COLO668 (cell line): ENCODE data around the gene CLDN20.
"Not testable (repeated sequence)": the region's sequence is repeated elsewhere in the genome, so short reads cannot be mapped to it uniquely, and the experiment has no call there.

Source experiments
- DNase-seq: peaks from one replicate; lab custom pipeline; 2025; ENCODE audit not compliant: unreplicated experiment; lab: John Stamatoyannopoulos, UW

The CLDN20 gene

DNA sequence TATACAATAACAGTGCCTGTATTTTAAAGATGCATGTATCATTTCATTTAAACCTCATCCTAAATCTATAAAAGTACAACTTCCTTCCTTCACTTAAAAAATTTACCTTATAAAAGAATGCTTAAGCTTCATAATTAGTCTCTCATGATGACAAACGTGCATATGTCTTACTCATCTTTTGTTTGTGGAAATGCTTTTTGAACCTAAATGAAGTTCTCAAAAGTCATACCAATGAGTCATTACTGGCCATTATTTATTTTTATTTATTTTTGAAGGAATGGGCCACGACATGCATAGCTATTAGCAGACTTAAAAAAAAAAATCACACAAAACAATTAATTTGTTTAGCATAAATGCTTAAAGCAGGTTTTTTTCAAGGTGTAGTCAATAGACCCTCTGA is 46.8 kb downstream of the CLDN20 start:
- DNase-seq = no peak

DNA sequence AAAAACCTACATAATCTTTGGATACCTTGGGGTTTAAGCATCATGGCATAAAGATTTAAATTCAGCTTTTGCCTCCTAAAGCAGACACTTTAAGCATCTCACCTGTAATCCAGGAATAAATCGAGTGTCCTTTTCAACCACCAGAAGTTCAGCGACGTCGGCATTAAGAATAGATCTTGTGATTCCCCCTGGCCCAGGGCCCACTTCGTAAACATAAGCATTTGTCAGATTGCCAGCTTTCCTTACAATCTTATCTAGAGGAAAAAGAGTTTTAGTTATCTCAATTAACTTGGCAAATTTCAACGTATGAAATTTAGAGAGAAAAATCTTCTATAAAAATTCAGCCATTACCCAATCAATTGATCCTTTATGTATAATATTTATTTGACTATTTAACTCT is 47.3 kb downstream of the CLDN20 start:
- no peak for DNase-seq

DNA sequence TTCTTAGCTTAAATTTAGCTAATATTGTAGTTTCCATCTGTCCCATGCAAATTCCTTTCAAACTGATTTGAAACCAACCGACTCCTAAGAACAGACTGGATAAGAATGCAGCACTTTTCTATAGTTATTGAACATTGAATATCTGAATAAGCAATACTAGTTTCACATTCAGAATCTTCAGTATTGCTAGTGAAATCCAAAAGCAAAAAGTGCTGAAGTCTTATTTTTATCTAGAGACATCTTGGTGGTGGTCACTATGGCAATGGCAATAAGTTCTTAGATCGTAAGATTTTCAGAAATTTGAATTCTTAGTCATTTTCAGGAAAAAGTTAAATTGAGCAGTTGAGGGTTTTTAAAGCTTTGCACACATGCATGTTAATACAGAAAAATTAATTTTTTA is 47.8 kb downstream of the CLDN20 start:
- DNase-seq = no peak

DNA sequence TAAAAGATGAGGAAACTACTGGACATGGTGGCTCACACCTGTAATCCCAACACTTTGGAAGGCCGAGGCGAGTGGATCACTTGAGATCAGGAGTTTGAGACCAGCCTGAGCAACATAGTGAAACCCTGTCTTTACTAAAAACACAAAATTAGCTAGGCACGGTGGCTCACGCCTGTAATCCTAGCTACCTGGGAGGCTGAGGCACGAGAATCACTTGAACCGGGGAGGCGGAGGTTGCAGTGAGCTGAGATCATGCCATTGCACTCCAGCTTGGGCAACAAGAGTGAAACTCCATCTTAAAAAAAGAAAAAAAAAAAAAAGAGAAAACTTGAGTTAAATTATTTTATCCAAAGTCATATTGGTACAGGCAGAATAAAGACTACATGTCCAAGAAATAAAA is 49.1 kb downstream of the CLDN20 start:
- not testable (repeated sequence) for DNase-seq

DNA sequence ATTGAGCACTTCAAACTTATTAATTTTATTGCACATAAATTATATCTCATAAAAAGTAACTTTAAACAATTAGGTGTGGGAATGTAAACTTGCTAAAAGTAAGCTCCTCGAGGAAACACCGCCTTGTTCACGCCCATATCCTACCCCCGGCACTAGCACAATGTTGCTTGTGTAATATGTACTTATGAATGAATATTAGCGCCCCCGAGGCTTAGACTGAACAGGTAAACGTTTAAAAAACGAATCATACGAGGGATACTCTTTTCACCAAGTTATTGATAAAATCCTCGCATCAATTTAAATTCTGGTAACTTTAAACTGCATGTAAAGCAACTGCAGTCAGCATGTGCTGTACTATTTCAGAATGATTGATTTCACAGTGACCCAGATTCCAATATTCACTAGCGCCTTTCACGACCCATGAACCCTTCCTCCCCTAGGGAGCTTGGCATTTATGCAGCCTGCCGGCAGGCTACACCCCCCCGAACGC is 49.8 kb downstream of the CLDN20 start:
- DNase-seq = no peak

DNA sequence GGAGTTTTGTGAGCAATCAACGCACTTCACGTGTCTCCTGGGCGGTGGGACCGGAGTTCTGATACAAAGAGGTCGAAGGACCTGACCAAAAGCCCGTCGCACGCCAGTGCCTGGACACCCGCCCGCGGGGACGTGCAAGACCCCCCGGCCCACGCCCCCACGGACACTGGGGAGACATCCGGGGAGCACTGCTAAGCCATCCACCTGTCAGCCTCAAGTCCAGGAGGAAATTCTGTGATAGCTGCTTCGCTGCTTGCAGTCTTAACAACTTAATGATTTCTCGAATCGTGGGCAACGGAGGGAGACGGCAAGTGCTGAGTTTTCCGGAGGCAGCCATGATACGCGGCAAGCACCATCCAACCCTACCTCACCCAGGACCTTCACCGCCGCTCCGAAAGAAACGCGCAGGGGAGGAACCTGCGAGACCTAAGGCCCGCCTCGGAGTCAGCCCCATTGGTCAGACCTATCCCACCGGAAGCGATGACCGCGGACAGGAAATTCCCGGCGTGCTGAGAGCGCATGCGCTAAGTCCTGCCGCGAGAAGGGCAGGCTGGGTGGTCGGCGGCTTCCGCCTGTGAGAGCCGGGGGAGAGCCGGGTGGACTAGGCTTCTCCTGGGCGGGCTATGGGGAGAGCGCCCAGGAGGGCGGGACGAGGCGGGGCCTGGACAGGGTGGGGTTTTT is 50.4 kb downstream of the CLDN20 start, which contains the start of gene TFB1M:
Gene TFB1M, minus strand, starts transcription at position 393 of the 681 bp plus-strand sequence. Its CDS starts 56 bp downstream, at position 337.
- peak; percentile 95 for DNase-seq

DNA sequence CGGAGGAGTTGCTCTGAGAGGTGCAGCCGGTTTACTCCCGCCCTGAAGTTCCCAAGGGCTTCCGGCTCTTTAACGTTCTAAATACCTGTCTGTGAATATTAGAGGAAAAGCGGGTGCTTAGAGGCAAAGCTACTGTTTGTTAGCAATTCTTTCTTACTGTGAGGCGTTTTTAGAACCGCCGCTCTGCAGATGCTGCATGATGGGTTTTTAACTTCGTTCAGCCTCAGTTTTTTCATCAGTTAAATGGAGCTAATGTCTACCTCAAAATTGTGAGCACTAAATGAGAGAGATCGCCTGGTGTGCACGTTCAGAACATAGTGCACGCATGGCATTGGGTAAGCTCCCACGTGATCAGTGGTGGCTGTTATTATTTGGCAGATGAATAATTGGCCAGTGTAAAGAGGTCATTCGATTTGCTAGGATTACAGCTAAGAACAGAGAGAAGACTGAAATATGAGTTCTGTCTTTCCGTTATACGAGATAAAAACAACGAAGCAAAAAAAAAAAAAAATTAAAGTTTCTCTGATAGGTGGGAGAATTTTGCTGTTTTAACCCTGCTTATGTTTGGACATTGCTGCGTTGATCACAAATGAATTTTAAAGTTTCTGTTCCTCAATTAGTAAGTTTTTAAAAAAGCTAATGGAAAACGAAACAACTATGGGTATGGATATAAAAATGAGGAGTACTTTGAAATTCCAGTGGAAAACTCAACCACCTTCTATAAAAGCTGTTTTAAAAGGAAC is 51.1 kb downstream of the CLDN20 start:
- peak; percentile 52 for DNase-seq

DNA sequence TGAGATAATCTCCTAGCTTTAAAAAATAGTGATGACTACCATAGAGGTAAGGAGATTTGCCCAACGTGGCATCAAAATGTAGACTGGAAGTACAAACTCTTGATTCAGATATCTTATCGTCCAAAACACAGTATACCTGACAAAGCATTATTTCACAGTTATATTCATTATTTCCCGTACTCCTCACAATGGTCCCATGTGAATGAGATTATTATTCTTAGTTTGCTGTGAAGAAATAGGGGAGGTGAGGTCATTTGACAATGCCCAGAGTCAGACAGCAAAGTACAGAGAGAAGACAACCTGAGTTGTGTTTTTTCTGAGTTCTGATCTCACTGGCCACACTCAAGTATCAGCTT is 51.7 kb downstream of the CLDN20 start:
- DNase-seq = no peak

DNA sequence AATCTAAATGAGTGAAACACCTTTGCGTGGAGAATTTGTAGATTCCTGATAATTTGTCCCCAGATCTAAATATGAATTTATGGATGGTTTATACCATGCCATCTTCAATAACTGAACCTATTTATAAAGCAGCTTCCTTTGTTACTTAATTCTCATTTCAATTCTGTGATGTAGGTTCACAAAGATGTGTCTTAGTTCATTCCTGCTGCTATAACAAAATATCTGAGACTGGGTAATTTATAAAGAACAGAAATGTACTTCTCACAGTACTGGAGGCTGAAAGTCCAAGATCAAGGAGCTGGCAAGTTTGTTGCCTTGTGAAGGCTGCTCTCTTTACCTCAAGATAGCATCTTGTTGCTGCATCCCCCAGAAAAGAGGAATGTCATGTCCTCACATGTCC is 52.6 kb downstream of the CLDN20 start:
- DNase-seq = no peak

DNA sequence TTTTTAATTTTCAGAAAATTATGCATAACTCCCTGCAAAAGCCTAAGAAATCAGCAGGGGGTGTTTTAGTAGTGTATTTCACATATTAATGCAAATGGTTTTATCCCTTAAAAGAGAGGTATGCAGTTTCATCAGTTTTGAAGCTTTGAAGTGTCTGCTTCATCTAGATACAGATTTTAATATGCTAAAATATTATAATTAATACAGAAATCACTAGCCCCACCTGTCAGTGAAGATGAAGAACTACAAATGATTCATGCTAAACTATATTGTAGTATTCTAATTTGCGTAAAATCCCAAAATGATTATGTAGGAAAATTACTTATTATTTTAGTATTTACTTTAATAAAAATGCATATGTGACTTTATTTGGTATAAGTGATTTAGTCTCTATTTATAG is 53.4 kb downstream of the CLDN20 start:
- DNase-seq = no peak

DNA sequence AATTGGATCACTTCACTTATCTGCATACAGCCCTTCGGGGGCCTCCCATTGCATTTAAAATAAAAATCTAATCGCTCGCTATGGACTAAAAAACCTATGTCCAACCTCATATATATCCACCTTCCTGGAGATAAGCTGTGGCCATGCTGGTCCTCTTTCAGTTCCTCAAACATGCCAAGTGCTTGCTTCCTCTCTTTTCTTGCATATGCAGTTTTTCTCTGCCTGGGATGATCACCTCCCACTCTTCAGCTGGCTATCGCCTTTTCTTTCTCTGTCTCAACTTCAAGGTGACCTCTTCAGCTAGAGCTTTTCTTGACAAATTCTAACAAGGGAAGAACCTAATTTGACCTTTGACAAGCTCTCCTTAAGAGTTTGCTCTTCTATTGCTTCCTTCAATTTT is 56.1 kb downstream of the CLDN20 start:
- no peak for DNase-seq

DNA sequence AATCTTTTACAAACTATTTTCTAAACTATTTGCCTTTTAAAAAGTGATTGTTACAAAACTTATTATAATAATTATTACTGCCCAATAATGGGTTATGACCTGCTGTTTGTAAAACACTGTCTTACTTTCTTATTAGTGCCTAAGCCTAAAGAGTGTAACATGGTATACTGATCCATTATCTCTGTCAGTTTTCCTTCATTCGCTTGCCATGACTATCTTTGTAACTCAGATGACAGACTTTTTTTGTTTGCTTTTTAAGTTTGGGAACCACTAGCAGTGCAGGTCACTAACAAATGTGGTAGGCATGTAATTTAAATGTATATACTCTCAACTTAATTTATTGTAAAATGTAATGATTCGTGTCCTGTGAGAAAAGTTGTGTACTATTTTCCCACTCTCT is 60.4 kb downstream of the CLDN20 start:
- DNase-seq = no peak

DNA sequence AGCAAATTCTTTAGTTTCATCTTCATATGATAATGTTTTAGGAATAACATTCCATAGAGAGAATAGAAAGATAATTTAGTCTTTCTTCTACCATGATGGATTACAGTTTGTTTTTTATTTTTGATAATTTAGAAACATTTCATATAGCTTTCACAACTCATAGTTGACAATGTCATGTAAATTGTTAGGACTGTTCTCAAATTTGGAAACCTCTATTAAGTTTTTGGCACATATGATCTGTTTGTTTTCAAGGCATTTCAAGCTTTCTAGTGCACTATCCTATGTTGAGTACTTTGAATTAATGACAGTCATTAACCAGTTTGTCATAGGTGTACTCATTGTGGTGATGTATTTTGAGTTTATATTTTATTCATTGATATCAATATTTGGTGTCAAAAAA is 61.2 kb downstream of the CLDN20 start:
- no peak for DNase-seq

DNA sequence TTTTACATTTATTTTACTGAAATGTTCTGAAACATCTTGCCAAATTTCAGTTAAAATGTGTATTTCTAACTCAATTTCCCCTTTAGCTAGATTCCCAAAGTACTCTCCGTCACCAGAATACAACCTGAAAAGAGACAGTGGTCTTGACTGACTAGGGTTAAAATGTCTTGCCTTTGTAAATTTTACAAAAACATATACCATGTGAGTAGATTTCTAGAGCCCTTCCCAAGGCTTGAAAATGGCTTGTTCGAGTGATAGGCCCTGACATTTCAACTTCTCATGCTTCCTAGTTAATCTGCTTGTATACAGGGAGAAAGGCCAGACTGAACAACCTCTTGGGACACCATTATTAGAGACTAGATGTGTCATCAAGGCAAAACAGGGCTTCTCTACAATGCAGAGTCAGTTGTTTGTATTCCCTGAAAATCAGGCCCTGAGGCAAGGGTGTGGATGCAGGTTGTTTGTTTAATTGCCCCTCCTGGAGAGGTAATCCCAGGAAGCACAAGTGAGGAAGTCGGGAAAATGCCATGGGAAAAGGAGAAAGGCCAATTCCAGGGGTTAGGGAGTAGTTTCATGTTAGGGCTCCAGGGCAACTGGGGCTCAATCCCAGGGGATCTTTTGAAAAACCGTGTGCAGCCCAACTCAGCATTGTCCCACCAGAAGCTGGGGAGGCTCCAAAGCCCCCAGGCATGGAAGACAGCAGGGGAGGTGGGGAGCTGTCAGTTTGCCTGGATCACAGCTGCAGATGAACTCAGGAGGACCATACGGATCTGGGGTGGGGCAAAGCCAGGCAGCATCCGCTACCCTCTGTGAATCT is 62.1 kb downstream of the CLDN20 start:
- no peak for DNase-seq
